Measurements from ENCODE around the gene CABCOCO1. TPM values are rescaled to one million over a fixed set of nuclear protein-coding genes. Genes with fewer than 3 reads are reported as not detected.
"Not testable (repeated sequence)": the region's sequence is repeated elsewhere in the genome, so short reads cannot be mapped to it uniquely, and the experiment has no call there.

The CABCOCO1 gene
- total RNA-seq, 2 experiments from 2014 or later: not detected

DNA sequence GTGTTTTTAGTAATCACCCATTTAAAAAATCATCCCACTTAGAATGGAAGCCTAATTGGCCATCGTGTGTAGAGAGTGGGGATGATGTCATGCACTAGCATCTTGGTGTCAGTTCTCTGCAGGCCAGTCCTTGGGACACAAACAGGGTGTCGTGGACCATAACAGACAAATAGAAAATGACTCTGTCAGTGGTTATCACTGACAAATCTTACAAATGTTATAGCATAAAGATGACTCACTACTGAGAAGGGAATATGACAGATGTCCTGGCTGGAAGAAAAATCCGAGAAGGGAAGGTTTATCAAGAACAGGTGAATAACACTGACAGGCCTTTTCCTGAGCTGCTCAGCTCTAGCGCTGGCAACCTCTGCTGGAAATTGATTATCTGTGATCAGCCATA, 10.6 kb downstream of the CABCOCO1 start:
- CTCF ChIA-PET: no interaction called here

DNA sequence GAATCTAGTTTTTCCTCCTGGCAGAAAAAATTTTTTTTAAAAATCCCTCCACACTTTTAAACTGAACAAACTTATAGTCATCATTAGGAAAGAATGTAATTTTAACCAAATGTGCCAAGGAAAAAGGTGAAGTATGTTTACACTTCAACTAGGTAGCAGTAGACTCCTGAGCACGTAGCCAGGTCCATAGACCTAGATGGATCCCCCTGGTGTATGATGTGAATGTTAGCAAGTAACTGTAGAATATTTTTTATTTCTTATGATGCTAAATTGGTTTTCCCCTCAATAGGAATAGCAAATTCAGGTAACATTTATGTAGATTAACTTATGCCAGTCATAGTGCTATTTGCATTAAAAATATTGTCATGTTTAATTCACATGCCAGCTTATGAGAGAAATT, 19.6 kb downstream of the CABCOCO1 start:
- intact Hi-C loops (cut with micrococcal nuclease): no loop called here
- ATAC-seq: no peak
- ChIA-PET POLR2A (no interaction called here), CTCF (no interaction called here)
- Mint-ChIP-seq H3K36me3 (ENCODE audit: low read depth) (no peaks in the 10 kb centered on the region), H3K4me3 (no peak overlapping the region), H3K27ac (no peak overlapping the region), H3K27me3 (no peaks in the 10 kb centered on the region), H3K4me1 (ENCODE audit: low read depth) (no peaks in the 10 kb centered on the region), H3K9me3 (no peaks in the 10 kb centered on the region)
- no peak for TF ChIP-seq CTCF (IDR thresholded peaks at IDR 0.05)
- DNase-seq: no peak

More for the DNA sequence above, 10.6 kb downstream of the CABCOCO1 start:
- no peak overlapping the region for H3K4me3 Mint-ChIP-seq
- H3K4me1 Mint-ChIP-seq (ENCODE audit: low read depth): no peaks in the 10 kb centered on the region
- H3K27ac Mint-ChIP-seq: no peak overlapping the region
- POLR2A ChIA-PET: no interaction called here
- no peaks in the 10 kb centered on the region for H3K27me3 Mint-ChIP-seq
- H3K9me3 Mint-ChIP-seq: no peaks in the 10 kb centered on the region
- DNase-seq (no peak), ATAC-seq (no peak)
- H3K36me3 Mint-ChIP-seq (ENCODE audit: low read depth): no peaks in the 10 kb centered on the region
- no peak for TF ChIP-seq CTCF (IDR thresholded peaks at IDR 0.05)
- intact Hi-C loops (cut with micrococcal nuclease): no loop called here

GRCh38 chr10:61683319-61683718, 20.6 kb downstream of the CABCOCO1 start:
- Mint-ChIP-seq H3K27ac (no peak overlapping the region), H3K4me1 (ENCODE audit: low read depth) (no peaks in the 10 kb centered on the region), H3K4me3 (no peak overlapping the region), H3K27me3 (no peaks in the 10 kb centered on the region), H3K36me3 (ENCODE audit: low read depth) (no peaks in the 10 kb centered on the region), H3K9me3 (no peaks in the 10 kb centered on the region)
- CTCF ChIA-PET: no interaction called here
- POLR2A ChIA-PET: no interaction called here
- ATAC-seq (no peak), DNase-seq (no peak)
- intact Hi-C loops (cut with micrococcal nuclease): no loop called here
- TF ChIP-seq CTCF (IDR thresholded peaks at IDR 0.05): no peak

DNA sequence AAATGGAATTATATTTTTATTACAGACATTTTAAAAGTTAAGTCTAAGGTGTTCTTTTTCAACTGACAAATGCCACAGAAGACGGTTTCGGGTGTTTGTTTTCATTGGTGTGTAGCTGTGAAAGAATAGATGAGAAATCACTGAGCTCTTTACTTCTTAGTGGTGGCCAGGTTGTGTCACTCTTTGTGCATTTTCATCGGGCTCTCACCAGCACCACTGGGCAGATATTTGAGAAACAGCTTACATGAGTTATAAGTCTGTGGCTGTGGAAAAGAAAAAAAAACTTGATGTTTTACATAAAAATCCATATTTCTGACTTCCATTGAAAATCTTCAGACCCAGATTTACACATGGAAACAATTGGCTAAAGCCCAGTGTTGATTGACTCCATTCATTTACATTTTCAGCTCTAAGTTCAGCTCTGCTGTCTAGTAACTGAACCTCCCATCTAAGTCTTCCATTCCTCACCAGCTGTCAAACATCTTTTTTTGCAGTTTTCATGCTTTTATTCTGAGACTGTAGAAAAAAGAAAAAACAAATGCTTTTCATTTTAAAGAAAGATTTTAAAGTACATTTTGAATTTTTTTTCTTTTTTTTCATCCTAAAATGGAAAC, 22.3 kb downstream of the CABCOCO1 start:
- POLR2A ChIA-PET: no interaction called here
- CTCF ChIA-PET: no interaction called here
- Mint-ChIP-seq H3K27ac (no peak overlapping the region), H3K27me3 (no peaks in the 10 kb centered on the region), H3K4me1 (ENCODE audit: low read depth) (no peaks in the 10 kb centered on the region), H3K36me3 (ENCODE audit: low read depth) (no peaks in the 10 kb centered on the region), H3K4me3 (no peak overlapping the region), H3K9me3 (no peaks in the 10 kb centered on the region)
- ATAC-seq (no peak), DNase-seq (no peak)
- no peak for TF ChIP-seq CTCF (IDR thresholded peaks at IDR 0.05)
- intact Hi-C loops (cut with micrococcal nuclease): no loop called here

DNA sequence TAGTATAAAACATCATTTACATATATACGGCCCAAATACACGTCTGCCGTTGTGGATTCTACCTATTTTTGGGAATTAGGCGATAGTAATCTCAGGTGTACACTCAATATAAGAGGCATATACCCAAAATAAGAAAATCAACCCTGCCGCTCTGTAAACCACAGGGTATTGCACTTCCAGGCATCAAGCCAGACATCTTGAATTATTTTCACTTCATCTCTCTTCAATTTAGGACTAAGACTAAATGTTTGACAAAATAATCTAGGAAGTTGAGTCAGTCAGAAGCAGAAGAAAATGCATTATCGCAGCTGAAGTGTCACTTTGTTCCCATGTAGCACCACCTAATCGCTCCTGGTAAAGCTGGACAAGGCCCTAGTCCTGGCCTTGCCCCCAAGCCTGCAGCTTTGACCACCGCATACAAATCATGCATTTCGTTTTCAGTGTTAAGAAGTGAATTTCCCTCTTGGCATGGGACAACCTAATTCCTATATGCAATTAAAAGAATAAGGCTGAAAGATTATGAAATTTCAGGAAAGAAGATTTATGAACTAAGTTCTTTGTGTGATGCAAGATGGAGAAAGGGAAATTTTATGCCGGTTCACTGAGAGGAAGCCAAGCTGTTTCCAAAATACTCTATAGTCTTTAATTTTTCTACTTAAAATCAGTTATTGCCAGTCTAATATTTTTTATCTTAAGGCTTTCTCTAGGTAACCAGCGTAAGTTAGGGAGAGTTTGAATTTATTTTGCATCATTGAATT, 26.0 kb downstream of the CABCOCO1 start:
- DNase-seq: no peak
- H3K4me1 Mint-ChIP-seq (ENCODE audit: low read depth): no peaks in the 10 kb centered on the region
- CTCF ChIA-PET: no interaction called here
- TF ChIP-seq CTCF (IDR thresholded peaks at IDR 0.05): no peak
- H3K36me3 Mint-ChIP-seq (ENCODE audit: low read depth): no peaks in the 10 kb centered on the region
- no peak overlapping the region for H3K27ac Mint-ChIP-seq
- H3K9me3 Mint-ChIP-seq: peaks cover 2% of the 10 kb centered on the region
- POLR2A ChIA-PET: no interaction called here
- no peak overlapping the region for H3K4me3 Mint-ChIP-seq
- H3K27me3 Mint-ChIP-seq: peaks cover 2% of the 10 kb centered on the region
- intact Hi-C loops (cut with micrococcal nuclease): no loop called here
- no peak for ATAC-seq

- H3K4me1 Mint-ChIP-seq (ENCODE audit: low read depth); intact Hi-C loops (cut with micrococcal nuclease); CTCF ChIA-PET; H3K36me3 Mint-ChIP-seq (ENCODE audit: low read depth); POLR2A ChIA-PET; H3K27me3 Mint-ChIP-seq; H3K9me3 Mint-ChIP-seq; H3K27ac Mint-ChIP-seq; H3K4me3 Mint-ChIP-seq; DNase-seq; ATAC-seq: not testable (repeated sequence)
These were observed 28.9 kb downstream of the CABCOCO1 start for GRCh38 chr10:61691667-61692066.

Data from activated CD8-positive, alpha-beta T cell treated with anti-CD3 and anti-CD28 coated beads for 36 hours (primary cell).